NCI-H82 treated with DMSO at 0.1 percent for 48 hours (cell line): Measurements from ENCODE around the gene DSG2.

Experiments used
- DNase-seq: peaks from one replicate; lab custom pipeline; 2025; ENCODE audit not compliant: unreplicated experiment; lab: John Stamatoyannopoulos, UW

Gene DSG2

DNA sequence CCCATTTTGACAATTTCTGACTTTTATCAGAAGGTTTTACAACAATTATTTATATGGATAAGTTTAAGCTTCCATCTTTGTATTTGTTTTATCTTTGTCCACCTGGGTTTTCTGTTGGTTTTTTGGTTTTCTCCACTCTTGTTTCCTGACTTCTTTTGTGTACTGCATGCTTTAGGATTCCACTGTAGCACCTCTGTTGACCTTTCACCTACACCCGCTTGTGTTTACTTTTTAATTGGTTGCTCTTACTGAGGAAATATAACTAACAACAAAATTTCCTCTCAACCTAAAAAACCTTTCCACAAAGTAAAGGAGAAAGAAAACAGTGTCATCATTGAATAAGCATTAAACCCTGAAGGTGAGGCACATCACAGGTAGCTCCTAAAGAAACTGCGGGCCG is 53.9 kb downstream of the DSG2 start:
- DNase-seq = no peak

DNA sequence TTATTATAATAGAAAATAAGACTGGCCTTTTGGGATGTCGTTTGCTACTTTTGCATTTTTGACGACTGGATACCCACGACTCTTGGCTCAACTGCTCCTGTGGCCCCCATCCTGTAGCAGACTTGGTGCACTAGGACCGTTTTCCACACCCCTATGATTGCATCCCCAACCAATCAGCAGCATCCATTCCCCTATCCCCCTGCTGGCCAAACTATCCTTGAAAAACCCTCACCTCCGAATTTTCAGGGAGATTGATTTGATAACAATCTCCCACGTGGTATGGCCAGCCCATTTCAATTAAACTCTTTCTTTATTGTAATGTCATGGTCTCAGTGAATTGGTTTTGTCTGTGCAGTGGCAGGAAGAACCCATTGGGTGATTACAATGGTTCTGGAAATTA is 55.8 kb downstream of the DSG2 start:
- no peak for DNase-seq

DNA sequence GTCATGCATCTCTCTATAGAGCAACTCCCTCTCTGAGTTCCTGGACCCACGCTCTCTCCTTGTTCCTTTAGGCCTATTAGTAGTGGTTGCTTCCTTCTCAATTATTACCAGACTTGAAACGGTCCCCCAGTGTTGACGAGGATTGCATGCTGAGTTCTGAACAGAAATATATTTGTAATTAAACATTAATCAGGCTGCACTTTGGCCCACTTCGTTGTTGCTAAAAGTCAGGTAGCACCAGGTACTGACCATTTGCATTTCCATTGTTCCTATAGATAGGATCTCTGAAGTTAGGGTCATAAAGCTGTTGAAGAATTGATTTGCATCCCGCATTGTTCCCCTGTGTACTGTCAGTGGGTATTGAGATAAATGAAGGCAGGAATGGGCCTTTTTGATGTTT is 56.8 kb downstream of the DSG2 start:
- DNase-seq = no peak

DNA sequence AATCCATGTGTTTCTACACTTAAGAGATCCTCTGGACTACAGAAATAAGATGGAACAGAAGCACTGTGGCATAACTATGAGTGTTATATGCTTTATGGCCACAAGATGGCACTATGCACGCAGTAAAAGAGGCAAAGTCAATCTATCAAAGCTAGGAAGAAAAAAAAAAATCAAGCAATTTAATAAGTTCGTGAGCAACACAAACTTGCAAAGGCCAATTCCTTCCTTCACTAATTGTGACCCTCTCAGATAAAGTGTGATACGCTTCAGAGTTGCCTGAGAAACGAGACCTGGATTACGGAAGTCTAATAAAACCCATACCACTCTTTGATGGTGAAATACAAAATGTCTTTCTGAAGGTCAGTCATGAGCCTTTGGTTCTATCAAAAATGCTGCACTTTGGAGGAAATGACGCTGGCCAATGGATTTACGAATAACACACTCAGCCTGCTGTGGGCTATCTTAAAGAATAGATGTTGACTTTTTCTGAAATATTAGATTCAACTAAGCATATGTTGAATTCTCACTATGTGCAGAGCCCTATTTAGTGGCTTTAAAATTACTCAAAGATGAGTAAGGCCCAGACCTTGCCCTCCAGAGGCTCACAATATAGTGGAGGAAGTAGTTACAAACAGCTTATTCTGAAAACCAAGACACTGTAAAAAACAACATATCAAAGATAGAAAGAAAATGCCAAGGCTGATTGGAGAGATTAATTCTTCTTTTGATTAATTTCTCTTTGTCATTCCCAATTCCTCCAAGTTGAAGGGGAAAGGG is 58.2 kb downstream of the DSG2 start:
- peak; percentile 35 for DNase-seq

DNA sequence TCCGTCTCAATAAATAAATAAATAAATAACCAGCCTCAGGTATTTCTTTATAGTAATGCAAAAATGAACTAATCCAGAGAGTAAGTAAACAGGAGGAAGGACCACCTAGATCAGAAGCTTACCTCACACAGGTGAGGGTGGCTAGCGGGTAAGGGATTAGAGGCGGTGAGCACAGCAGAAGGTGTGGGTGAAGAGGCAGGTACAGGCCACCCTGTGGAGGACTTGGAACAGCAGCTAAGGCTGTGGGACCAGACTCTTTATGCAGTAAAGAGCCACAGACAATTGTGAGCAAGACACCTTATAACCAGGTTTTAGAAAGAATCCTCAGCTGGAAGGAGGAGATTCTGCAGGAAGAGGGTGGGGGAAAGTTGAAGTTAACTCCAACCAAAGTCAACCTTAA is 59.5 kb downstream of the DSG2 start:
- DNase-seq = no peak

DNA sequence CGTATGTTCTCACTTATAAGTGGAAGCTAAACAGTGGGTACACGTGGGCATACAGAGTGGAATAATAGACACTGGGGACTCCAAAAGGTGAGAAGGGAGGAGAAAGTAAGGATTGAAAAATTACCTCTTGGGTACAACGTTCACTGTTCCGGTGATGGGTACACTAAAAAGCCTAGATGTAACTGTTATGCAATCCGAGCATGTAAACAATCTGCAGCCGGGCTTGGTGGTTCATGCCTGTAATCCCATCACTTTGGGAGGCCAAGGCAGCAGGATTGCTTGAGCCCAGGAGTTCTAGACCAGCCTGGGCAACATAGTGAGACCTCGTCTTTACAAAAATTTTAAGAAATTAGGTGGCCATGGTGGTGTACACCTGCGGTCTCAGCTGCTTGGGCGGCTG is 60.6 kb downstream of the DSG2 start:
- DNase-seq = no peak

DNA sequence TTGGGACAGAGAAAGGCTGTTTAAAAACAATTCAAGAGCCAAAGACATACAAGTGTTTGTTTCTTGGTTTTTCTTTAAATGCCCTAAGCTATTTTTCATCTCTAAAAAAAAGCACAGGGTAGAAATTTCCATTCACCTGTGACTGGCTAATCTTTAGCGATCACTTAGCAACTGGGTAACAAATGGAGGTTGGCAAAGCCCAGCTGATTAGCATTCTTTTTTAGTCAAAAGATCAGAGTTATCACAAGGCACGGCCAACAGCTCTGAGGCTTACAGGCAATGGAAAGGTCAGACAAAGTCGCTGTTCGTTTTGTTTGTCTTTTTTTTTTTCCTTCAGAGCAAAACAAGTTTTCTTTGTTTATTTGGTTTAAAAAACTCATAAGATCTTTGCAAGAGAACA is 64.7 kb downstream of the DSG2 start:
- DNase-seq = no peak

DNA sequence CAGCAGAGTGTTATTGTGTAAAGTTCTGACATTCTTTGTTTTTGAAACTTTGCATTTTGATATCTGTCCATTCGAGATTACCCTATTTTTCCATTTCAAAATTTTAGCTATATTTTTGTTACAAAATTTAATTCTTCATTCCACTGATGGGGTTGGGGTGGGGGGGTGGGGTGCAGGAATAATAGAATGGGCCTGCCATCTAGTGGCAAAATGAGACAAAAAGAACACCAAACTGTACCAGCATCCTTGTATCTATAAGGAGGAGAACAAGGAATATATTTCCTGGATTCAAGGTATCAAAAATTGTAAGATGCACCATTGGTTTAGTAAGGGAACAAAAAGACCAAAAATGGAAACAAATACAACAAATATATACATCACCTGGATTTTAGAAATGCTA is 65.8 kb downstream of the DSG2 start:
- no peak for DNase-seq

DNA sequence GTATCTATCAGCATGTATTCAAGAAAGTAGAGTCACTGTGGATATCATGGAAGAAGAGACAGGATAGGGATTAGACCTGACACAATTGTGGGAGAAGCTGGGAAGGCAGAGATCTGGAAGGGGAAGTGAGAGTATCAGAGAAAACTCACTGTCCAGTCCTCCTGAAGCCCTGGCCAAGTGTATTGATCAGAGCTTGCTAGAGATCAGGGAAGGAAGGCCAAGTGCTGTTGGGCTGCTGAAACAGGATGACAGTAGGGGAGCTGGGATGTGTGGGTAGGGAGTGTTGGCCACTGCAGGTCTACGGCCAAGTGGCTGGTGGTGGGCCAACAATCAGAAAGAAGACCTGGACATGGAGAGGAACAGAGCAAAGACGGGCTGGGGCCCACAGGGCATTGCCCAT is 67.4 kb downstream of the DSG2 start:
- DNase-seq = no peak

DNA sequence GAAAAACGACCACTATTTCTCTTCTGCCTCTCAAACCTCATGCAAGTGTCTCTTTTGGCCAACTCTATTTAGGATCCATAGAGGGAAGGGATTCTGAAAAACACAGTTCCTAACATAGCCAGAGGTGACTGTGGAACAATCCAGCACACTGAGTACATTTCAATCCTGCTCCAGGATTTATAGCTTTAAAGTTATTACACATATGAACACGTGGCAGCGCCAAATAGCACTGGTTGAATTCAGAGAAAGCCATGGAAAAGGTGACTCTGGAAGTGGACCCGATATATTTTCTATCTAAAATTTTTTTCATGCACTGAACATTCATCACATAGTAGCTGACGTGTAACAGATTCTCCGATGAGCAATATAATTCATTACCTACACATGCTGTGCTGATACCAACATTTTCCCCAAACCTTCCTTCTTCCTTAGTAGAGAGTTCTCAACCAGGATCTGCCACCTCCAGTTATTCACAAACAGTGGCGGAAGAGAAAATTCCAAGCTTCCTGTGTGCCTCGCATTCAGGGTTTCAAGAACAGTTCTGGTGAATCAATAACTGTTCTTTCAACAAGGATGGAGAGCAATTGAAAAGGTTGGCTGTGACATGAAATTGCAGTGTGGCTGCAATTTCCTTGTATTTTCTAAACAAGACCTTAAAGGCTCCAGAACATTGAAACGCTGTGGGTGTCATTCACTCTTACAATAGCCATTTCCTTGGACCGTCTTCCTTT is 68.0 kb downstream of the DSG2 start:
- no peak for DNase-seq

DNA sequence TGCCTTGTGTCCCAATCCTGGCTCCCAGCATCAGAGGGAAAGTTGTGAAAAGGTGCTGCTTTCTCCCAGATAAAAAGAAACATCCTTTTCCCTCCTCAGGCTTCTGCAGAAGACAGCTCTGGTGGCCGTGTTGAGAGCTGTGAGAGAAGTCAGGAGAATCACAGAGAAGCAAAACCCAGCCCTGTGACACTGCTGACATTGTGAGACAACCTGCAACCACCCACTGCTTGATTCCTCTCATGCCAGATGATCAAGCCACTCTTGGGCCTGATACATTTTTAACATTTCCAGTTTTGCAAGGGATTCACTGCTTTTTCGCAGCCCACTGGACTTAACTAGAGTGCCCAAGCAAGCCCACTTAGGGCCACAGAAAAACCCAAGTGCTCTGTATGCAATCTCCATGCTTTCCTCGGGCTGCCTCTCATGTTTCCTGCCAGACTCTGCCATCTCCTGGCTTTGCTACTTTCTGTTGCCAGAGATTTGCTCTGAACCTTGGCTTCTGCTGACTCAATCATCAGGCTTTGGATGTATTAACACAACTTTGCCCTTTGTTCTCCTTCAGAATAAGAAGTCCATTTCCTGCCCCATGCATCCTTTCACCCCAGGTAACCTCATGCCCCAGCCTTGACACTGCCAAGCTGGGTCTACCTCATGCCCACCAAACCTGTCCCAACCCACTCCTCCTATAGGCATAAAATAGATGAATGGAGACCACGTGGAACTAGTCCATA is 68.8 kb downstream of the DSG2 start:
- no peak for DNase-seq

DNA sequence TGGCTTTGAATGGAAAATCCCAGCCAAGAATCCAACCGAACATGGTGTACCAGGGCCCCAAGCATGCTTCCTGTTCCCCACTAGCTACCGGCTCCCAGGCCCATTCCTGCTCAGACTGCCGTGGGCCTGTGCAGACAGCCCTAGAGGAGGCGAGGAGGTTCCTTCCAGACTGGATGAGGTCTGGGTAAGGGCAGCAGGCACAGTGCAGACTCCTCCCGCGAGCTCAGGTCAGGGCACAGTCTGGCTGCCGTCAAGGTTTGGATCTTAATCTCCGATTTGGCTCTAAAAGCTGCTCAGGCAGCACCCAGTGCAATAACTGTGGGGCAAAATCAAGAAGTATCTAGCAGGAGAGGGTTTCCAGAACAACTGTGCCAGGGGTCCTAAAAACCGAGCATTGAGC is 74.4 kb downstream of the DSG2 start:
- DNase-seq = no peak

DNA sequence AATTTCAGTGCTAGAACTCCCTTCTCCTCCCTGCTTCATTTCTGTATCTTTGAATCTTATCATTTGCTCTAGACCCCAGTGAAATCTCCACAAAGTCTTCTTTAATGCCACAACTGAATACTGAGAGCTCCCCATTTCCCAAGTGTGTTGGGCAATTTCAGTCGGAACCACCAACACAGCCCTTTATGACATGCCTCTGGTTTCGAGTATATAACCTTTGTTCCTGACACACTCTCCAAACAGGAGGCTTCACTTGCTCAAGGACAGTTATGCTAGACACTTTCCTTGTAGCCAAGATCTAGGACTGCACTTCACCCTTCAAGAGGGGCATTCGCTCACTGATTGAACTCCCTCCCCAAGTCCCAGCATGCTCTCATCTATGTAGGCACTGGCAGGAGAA is 75.1 kb downstream of the DSG2 start:
- no peak for DNase-seq

DNA sequence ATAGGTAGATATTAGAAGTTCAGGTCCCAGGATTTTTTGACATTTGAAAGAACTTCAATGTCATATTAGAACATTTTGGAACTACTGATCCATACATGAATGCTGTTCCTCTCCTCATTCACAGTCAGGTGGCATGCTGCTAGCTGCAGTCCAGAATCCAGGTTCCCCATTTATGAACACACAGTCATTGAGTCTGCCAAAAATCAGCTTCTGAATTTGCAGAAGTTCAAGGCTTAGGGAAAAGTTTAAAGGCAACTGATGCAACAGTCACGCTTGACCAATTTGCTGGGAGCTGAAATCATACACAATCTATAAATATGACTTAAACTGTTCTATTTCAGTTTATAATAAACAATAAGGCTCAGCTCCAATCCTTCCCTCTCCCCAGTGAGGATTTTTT is 76.4 kb downstream of the DSG2 start:
- no peak for DNase-seq

DNA sequence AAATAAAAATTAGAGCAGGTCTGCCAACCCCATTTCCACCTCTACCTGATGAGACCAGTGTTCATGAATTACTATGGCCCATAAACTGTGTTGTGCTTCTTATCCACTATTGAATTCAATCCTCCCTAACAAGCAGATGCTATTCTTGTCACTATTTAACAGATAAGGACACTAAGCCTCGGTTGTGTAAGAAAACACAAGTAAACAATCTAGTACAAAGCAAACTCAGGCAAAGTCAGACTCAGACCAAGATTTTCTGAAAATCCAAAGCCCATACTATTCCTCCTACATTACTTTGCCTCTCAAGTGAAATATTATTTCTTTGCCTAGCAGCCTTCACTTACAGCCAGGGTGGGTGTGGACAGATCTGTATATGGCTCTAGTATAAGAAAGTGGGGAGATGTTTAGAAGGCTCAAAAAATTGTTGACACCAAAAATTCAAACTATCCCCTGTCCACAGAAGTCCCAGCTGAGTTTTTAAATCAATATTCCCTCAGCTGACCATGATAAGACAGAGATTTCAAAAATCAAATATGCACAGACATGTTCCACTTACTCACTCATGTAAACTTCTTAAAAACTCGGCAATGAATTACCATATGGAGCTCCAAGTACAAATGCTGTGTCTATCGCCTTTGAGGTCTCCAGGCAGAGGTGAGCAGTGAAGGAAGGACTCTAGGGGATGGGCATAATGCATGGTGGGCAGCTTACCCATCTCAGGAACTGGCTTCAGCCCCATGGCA is 77.7 kb downstream of the DSG2 start:
- no peak for DNase-seq

DNA sequence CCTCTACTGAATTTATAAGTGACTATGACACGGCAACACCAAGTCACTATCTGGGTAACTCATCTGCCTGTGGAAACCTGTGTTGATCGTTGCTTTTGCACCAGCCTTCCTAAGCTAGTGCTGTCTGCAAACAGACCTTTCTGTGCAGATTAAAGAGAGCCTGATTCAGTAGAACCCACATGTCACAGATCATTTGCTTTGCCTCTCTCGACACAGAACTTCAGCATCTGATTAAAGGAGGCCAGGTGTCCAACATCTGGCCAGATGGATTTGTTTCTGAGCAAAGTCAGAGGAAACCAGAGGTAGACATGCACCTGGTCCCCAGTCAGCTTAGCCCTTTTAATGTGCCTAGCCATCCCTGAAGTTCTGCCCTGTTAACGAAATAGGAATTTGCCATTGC is 78.7 kb downstream of the DSG2 start:
- no peak for DNase-seq

DNA sequence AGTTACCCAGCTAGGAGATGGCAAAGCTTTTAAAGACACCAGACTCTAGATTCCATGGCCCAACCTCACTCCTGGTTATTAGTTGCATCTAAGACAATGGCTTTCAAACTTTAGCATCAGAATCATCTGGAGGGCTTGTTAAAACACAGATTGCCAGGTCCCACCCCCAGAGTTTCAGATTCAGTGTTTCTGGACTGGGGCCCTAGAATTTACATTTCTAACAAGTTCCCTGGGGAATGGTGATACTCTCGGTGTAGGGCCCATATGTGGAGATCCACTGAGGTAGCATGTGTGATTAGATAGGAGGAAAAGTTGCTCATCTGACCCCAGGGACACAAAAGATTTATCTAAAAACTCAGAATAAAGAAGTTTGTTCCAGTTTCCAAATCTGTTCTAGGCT is 79.2 kb downstream of the DSG2 start:
- no peak for DNase-seq

DNA sequence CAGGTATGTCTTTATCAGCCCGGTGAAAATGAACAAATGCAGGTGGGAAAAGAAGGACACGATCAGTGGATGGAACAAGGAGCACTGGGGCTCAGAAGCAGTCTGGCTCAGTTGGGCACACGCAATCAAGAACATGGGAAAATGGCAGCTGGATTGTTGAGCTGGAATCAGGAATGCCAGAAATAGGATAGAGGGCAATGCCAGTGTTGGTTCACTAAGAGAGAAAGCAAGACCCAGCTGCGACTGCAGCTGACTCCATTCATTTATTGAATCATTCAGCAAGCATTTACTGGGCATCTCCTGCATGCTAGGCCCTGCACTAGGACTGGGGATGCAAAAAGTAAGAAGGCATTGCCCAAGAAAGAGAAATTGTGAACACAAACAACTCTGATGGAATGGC is 80.1 kb downstream of the DSG2 start:
- no peak for DNase-seq

DNA sequence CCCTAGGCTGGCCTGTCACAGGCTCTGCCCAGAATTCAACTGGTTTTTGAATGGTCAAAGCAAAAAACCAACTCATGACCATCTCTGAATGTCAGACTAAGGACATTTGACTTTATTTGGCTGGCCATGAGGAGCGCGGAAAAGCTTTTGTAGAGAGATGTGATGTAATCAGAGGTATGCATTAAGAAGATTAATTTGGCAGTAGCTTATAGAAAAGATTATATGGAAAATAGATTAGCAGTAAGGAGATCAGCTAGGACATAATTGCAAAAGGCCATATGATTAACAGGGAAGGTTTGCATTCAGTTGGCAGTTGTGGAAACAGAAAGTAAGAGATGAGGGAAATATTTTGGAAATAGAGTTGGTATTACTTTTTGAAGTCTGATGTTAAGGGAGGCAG is 81.4 kb downstream of the DSG2 start:
- DNase-seq = peak; percentile 84

DNA sequence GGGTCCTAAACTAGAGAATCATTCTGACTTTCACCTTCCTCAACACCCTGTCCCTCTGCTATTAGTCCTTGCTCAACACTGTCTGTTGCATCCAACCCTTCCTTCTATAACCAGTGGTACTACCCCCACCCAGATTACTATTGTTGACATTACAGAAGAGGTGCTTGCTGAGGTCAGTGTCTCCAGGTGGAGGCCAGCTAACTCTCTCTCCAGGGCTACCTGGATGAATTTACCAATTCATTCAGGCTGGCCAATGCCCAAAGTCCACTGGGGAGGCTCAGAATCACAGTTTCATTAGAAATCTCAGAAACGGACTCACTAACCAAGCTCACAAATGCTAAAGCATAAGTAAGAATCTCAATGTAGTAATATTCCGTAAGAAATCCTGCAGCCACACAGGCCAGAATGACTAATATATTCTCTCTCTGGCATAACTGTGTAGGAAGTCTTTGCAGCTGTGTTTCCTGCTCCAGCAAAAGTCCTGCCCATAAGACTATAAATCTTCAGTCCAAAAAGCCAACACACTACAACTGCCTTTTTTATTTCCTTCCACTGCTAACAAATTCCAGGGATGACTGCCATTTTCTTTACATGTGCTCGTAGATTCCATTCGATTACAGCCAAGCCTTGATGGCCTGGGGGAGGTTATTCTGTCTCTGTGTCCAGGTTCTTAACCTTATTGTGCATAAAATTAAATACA is 83.7 kb downstream of the DSG2 start:
- DNase-seq = no peak
